DND-41 (cell line): ENCODE measurements around the gene MEN1.

Experiments
- ATAC-seq: fragments of 200-7000 bp; cut with Tn5 transposase; 3 replicates; pipeline ENCODE4 v1.9.1; 2021; ENCODE audit warnings: low read depth; ENCODE audit not compliant: insufficient read depth
- DNase-seq: peaks from one replicate; pipeline ENCODE4 v3.0.0-alpha.2; 2020
- H2AFZ ChIP-seq: 2 replicates; pipeline ENCODE4 v1.6.0; 2012; ENCODE audit warnings: low read depth, low read length
- H3K27ac ChIP-seq: 2 replicates; pipeline ENCODE4 v1.5.1; 2012; ENCODE audit warnings: low read length, inconsistent platforms
- H3K27me3 ChIP-seq: fragments of 200-600 bp; sonication (generic); 2 replicates; pipeline ENCODE4 v1.6.0; 2012; ENCODE audit warnings: low read length, mild to moderate bottlenecking, inconsistent platforms; ENCODE audit not compliant: insufficient read depth, poor library complexity
- H3K36me3 ChIP-seq: 2 replicates; pipeline ENCODE4 v1.5.1; 2012; ENCODE audit warnings: low read length, inconsistent platforms; ENCODE audit not compliant: insufficient read depth
- H3K4me1 ChIP-seq: 2 replicates; pipeline ENCODE4 v1.5.1; 2012; ENCODE audit warnings: mild to moderate bottlenecking, low read length; ENCODE audit not compliant: insufficient read depth
- H3K4me2 ChIP-seq: 2 replicates; pipeline ENCODE4 v1.6.0; 2012; ENCODE audit warnings: mild to moderate bottlenecking, moderate library complexity, low read length, inconsistent platforms; ENCODE audit not compliant: insufficient read depth
- H3K4me3 ChIP-seq, 2 experiments: fragments of 200-600 bp in 1 of 2; shearing (Covaris generic) in 1 of 2; 2 replicates each; pipeline ENCODE4 v1.5.1; 2012 to 2016; ENCODE audit warnings: inconsistent platforms in 2 of 2, low read length in 2 of 2, mild to moderate bottlenecking in 2 of 2, low read depth in 1 of 2, moderate library complexity in 1 of 2
- H3K79me2 ChIP-seq: 2 replicates; pipeline ENCODE4 v1.6.0; 2012; ENCODE audit warnings: low read length, inconsistent platforms; ENCODE audit not compliant: insufficient read depth
- H3K9ac ChIP-seq: 2 replicates; pipeline ENCODE4 v1.6.0; 2012; ENCODE audit warnings: low read depth, mild to moderate bottlenecking, inconsistent platforms, low read length, moderate library complexity
- H3K9me3 ChIP-seq: 2 replicates; pipeline ENCODE4 v1.5.1; 2012; ENCODE audit warnings: low read length, moderate library complexity, mild to moderate bottlenecking, inconsistent platforms; ENCODE audit not compliant: insufficient read depth, severe bottlenecking
- H4K20me1 ChIP-seq: 2 replicates; pipeline ENCODE4 v1.6.0; 2012; ENCODE audit warnings: low read length; ENCODE audit not compliant: insufficient read depth
- EZH2 ChIP-seq: IDR thresholded peaks from 3 replicates; pipeline ENCODE4 v1.6.1; 2012; ENCODE audit warnings: borderline replicate concordance, low read depth, mild to moderate bottlenecking, moderate library complexity, low read length, inconsistent platforms; ENCODE audit not compliant: severe bottlenecking
- TF ChIP-seq, protein P1 (sequence below): IDR thresholded peaks from 2 replicates; pipeline ENCODE4 v1.5.1; 2012; ENCODE audit warnings: borderline replicate concordance, low read length, moderate library complexity, mild to moderate bottlenecking; ENCODE audit not compliant: poor library complexity, severe bottlenecking; ENCODE audit errors: extremely low read depth

MEN1 gene

GRCh38 chr11:64826578-64827450, 16.5 kb upstream of the MEN1 start:
- Histone ChIP-seq H3K4me3 (no peak overlapping the region), H3K36me3 (no peaks in the 10 kb centered on the region), H3K4me2 (no peak overlapping the region), H2AFZ (no peak overlapping the region), H3K9ac (no peak overlapping the region), H3K27me3 (no peaks in the 10 kb centered on the region), H3K79me2 (no peaks in the 10 kb centered on the region), H3K9me3 (no peaks in the 10 kb centered on the region), H3K27ac (no peak overlapping the region), H4K20me1 (no peaks in the 10 kb centered on the region), H3K4me1 (no peaks in the 10 kb centered on the region)
- ATAC-seq (no peak), DNase-seq (no peak)
- no peak for TF ChIP-seq EZH2
- TF ChIP-seq, protein P1, sequence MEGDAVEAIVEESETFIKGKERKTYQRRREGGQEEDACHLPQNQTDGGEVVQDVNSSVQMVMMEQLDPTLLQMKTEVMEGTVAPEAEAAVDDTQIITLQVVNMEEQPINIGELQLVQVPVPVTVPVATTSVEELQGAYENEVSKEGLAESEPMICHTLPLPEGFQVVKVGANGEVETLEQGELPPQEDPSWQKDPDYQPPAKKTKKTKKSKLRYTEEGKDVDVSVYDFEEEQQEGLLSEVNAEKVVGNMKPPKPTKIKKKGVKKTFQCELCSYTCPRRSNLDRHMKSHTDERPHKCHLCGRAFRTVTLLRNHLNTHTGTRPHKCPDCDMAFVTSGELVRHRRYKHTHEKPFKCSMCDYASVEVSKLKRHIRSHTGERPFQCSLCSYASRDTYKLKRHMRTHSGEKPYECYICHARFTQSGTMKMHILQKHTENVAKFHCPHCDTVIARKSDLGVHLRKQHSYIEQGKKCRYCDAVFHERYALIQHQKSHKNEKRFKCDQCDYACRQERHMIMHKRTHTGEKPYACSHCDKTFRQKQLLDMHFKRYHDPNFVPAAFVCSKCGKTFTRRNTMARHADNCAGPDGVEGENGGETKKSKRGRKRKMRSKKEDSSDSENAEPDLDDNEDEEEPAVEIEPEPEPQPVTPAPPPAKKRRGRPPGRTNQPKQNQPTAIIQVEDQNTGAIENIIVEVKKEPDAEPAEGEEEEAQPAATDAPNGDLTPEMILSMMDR: no peak

DNA sequence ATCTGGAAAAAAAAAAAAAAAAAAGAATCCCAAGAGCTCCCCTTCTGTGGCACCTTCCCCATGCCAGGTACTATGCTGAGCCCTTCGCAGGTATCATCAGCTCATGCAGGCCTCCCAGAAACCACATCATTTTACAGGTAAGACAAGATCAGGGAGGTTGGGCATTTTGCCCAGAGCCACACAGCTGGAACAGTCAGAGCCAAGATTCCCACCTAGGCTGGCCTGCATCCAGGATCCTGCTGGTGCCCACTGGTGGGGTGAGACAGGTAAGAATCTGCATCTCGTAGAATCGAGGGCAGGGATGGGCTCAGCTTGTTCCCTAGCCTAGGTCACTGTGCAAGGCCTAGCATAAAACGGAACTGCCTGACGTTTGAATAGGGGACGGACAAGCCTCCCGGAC, 15.7 kb upstream of the MEN1 start:
- Histone ChIP-seq H3K4me3 (no peak overlapping the region), H3K27me3 (no peaks in the 10 kb centered on the region), H3K79me2 (no peaks in the 10 kb centered on the region), H4K20me1 (no peaks in the 10 kb centered on the region), H3K27ac (no peak overlapping the region), H3K4me1 (no peaks in the 10 kb centered on the region), H2AFZ (no peak overlapping the region), H3K36me3 (no peaks in the 10 kb centered on the region), H3K4me2 (no peak overlapping the region), H3K9me3 (no peaks in the 10 kb centered on the region), H3K9ac (no peak overlapping the region)
- TF ChIP-seq EZH2: no peak
- TF ChIP-seq, protein P1: no peak
- DNase-seq (no peak), ATAC-seq (no peak)

- no peak for DNase-seq
- H3K79me2 ChIP-seq: no peaks in the 10 kb centered on the region
- no peak for ATAC-seq
- H3K36me3 ChIP-seq: no peaks in the 10 kb centered on the region
- no peaks in the 10 kb centered on the region for H3K4me1 ChIP-seq
- H3K4me2 ChIP-seq: no peak overlapping the region
- no peak overlapping the region for H3K27ac ChIP-seq
- H3K9ac ChIP-seq: no peak overlapping the region
- H2AFZ ChIP-seq: no peak overlapping the region; the same call in 1 of the 2 replicates
- no peaks in the 10 kb centered on the region for H3K9me3 ChIP-seq
- no peaks in the 10 kb centered on the region for H3K27me3 ChIP-seq
- no peak overlapping the region for H3K4me3 ChIP-seq
- H4K20me1 ChIP-seq: no peaks in the 10 kb centered on the region
- TF ChIP-seq, protein P1: no peak
- no peak for TF ChIP-seq EZH2
Measured at GRCh38 chr11:64823568-64824119, 13.3 kb upstream of the MEN1 start.
